ENCODE results near the gene ZNF80. TPM values are rescaled to one million over a fixed set of nuclear protein-coding genes. Genes with fewer than 3 reads are reported as not detected.

Gene ZNF80
- total RNA-seq, 1 donor from 2014 or later, result not detected

DNA sequence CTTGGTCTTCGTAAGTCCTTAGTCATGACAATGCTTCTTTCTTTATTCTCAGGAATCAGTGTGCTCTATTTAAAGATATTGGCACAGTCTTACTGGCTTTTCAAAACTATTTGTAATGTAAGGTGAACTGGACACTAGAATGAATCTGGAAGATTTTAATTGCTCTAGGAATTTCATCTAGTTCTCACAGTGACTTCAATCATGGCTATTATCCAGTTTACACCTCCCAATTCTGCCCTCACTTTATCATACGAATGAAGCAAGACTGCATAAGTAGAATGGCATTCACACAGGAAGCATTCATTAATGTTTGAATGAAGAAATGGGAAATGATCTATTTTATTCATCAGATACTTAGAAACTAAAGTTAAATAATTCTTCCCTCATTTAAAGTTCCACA is 31.8 kb downstream of the ZNF80 start:
- Histone ChIP-seq H3K9me3 (ENCODE audit: low read depth) (no peaks in the 10 kb centered on the region), H3K27me3 (no peaks in the 10 kb centered on the region), H3K4me2 (no peak overlapping the region), H2AFZ (replicated peaks) (no peak overlapping the region), H3K36me3 (no peaks in the 10 kb centered on the region), H3K4me3 (no peak overlapping the region), H3K79me2 (ENCODE audit: low read depth) (no peaks in the 10 kb centered on the region), H3K4me1 (no peaks in the 10 kb centered on the region), H3F3A (ENCODE audit: low read depth) (no peaks in the 10 kb centered on the region), H3K27ac (no peak overlapping the region), H4K20me1 (ENCODE audit: low read depth) (no peaks in the 10 kb centered on the region), H3K9ac (no peak overlapping the region)
- no peaks in the 10 kb centered on the region for H3K36me3 Mint-ChIP-seq
- no peak overlapping the region for H3K27ac Mint-ChIP-seq
- TF ChIP-seq EZH2phosphoT487 (IDR thresholded peaks at IDR 0.05) (no peak), EZH2 (IDR thresholded peaks at IDR 0.05) (no peak)
- TF ChIP-seq, protein P1, sequence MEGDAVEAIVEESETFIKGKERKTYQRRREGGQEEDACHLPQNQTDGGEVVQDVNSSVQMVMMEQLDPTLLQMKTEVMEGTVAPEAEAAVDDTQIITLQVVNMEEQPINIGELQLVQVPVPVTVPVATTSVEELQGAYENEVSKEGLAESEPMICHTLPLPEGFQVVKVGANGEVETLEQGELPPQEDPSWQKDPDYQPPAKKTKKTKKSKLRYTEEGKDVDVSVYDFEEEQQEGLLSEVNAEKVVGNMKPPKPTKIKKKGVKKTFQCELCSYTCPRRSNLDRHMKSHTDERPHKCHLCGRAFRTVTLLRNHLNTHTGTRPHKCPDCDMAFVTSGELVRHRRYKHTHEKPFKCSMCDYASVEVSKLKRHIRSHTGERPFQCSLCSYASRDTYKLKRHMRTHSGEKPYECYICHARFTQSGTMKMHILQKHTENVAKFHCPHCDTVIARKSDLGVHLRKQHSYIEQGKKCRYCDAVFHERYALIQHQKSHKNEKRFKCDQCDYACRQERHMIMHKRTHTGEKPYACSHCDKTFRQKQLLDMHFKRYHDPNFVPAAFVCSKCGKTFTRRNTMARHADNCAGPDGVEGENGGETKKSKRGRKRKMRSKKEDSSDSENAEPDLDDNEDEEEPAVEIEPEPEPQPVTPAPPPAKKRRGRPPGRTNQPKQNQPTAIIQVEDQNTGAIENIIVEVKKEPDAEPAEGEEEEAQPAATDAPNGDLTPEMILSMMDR (IDR thresholded peaks at IDR 0.05), result no peak
- no peak overlapping the region for H3K4me3 Mint-ChIP-seq
- no peak for DNase-seq (ENCODE audit: low spot score)
- H3K9me3 Mint-ChIP-seq, result no peaks in the 10 kb centered on the region
- H3K4me1 Mint-ChIP-seq, result no peaks in the 10 kb centered on the region
- peaks cover under 1% of the 10 kb centered on the region for H3K27me3 Mint-ChIP-seq (ENCODE audit: insufficient read depth, low read depth)

DNA sequence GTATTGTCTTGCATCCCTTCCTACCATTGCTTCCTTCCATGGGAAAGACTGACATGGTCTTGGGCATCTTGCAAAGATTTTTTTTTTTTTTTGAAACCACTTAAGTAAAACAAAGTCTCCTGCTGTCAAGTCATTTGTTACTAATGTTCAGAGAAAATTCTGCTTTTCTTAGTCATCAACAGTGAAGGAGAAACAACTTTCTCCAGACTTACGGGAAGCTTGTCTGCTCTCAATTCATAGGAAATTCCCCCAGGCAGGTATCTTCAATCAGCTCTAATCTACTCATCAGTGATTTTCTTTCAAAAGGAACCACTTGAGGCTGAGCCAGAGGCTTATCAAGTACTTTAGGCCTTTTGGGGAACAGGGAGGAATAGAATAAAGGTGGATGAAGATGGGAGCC is 42.6 kb downstream of the ZNF80 start:
- no peaks in the 10 kb centered on the region for H3K27me3 ChIP-seq
- DNase-seq (ENCODE audit: low spot score), result no peak
- H3K36me3 ChIP-seq, result no peaks in the 10 kb centered on the region
- H3F3A ChIP-seq (ENCODE audit: low read depth), result no peaks in the 10 kb centered on the region
- H3K9me3 ChIP-seq (ENCODE audit: low read depth), result no peaks in the 10 kb centered on the region
- Mint-ChIP-seq H3K4me1 (no peaks in the 10 kb centered on the region), H3K4me3 (no peak overlapping the region), H3K27ac (no peak overlapping the region), H3K27me3 (ENCODE audit: insufficient read depth, low read depth) (no peaks in the 10 kb centered on the region), H3K36me3 (no peaks in the 10 kb centered on the region), H3K9me3 (no peaks in the 10 kb centered on the region)
- no peak overlapping the region for H3K9ac ChIP-seq
- TF ChIP-seq EZH2 (IDR thresholded peaks at IDR 0.05), result no peak
- no peak for TF ChIP-seq EZH2phosphoT487 (IDR thresholded peaks at IDR 0.05)
- no peak overlapping the region for H3K27ac ChIP-seq
- no peaks in the 10 kb centered on the region for H4K20me1 ChIP-seq (ENCODE audit: low read depth)
- H3K4me3 ChIP-seq, result no peak overlapping the region
- H2AFZ ChIP-seq (replicated peaks), result no peak overlapping the region
- H3K79me2 ChIP-seq (ENCODE audit: low read depth), result no peaks in the 10 kb centered on the region
- no peak overlapping the region for H3K4me2 ChIP-seq
- no peaks in the 10 kb centered on the region for H3K4me1 ChIP-seq

DNA sequence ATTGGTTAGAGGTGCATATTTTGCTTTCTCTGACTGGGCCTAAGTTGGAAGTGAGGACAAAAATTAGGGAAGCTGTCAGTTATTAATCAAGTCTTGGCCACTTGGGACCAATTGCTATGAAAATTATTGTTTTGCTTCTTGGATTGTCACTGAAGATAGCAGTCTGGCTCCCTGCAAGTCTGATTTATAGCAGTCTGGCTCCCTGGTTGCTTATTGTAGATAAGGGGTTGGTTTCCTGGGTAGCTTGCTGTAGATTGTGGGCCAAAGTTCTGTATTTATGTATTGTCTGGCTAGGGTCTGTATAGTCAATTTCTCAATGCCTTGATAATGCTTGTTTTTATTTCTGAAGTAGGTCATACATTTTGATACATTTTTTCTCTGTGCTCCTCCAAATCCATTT is 45.2 kb downstream of the ZNF80 start:
- Mint-ChIP-seq H3K36me3 (no peaks in the 10 kb centered on the region), H3K9me3 (no peaks in the 10 kb centered on the region), H3K27ac (no peak overlapping the region), H3K4me1 (no peaks in the 10 kb centered on the region), H3K4me3 (no peak overlapping the region), H3K27me3 (ENCODE audit: insufficient read depth, low read depth) (no peaks in the 10 kb centered on the region)
- H3K27ac ChIP-seq, result no peak overlapping the region
- H4K20me1 ChIP-seq (ENCODE audit: low read depth), result no peaks in the 10 kb centered on the region
- H3K27me3 ChIP-seq, result no peaks in the 10 kb centered on the region
- no peaks in the 10 kb centered on the region for H3K36me3 ChIP-seq
- H3K79me2 ChIP-seq (ENCODE audit: low read depth), result no peaks in the 10 kb centered on the region
- no peak for TF ChIP-seq EZH2phosphoT487 (IDR thresholded peaks at IDR 0.05)
- TF ChIP-seq, protein P1 (IDR thresholded peaks at IDR 0.05), result no peak
- no peak for TF ChIP-seq EZH2 (IDR thresholded peaks at IDR 0.05)
- no peak for DNase-seq (ENCODE audit: low spot score)
- no peak overlapping the region for H3K4me3 ChIP-seq
- H3K4me2 ChIP-seq, result no peak overlapping the region
- no peaks in the 10 kb centered on the region for H3K4me1 ChIP-seq
- H2AFZ ChIP-seq (replicated peaks), result no peak overlapping the region
- no peaks in the 10 kb centered on the region for H3F3A ChIP-seq (ENCODE audit: low read depth)
- no peaks in the 10 kb centered on the region for H3K9me3 ChIP-seq (ENCODE audit: low read depth)
- no peak overlapping the region for H3K9ac ChIP-seq

DNA sequence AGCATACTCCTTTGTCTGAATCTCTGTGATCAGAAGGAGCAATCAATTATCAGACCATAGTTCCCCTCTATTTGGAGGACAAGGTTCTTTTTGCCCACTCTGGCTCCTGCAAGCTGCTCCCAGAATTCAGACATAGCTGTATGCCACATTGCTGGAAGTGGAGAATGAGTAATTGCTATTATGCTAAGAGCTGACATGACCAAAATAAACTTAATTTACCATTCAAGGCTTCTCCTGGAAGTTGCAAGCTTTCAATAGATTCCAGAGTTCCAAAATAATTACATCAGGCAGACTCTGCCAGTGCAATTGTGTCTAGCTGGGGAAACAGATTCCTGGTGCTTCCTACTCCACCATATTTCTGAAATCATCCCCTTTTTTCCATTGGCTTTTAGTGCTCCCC is 50.9 kb downstream of the ZNF80 start:
- Mint-ChIP-seq H3K27me3 (ENCODE audit: insufficient read depth, low read depth) (peaks cover 2% of the 10 kb centered on the region), H3K4me1 (no peaks in the 10 kb centered on the region), H3K4me3 (no peak overlapping the region), H3K27ac (no peak overlapping the region), H3K36me3 (no peaks in the 10 kb centered on the region), H3K9me3 (peaks cover 6% of the 10 kb centered on the region)
- Histone ChIP-seq H3K27me3 (no peaks in the 10 kb centered on the region), H4K20me1 (ENCODE audit: low read depth) (no peaks in the 10 kb centered on the region), H2AFZ (replicated peaks) (no peak overlapping the region), H3K27ac (no peak overlapping the region), H3F3A (ENCODE audit: low read depth) (no peaks in the 10 kb centered on the region), H3K79me2 (ENCODE audit: low read depth) (no peaks in the 10 kb centered on the region), H3K36me3 (no peaks in the 10 kb centered on the region), H3K4me1 (no peaks in the 10 kb centered on the region), H3K4me2 (no peak overlapping the region), H3K4me3 (no peak overlapping the region), H3K9ac (no peak overlapping the region), H3K9me3 (ENCODE audit: low read depth) (no peaks in the 10 kb centered on the region)
- no peak for DNase-seq (ENCODE audit: low spot score)
- TF ChIP-seq, protein P1 (IDR thresholded peaks at IDR 0.05), result no peak
- no peak for TF ChIP-seq EZH2phosphoT487 (IDR thresholded peaks at IDR 0.05)
- no peak for TF ChIP-seq EZH2 (IDR thresholded peaks at IDR 0.05)

Other genes with a start within 250 kb of the ZNF80 start
- gene CCDC191, start 181.1 kb downstream of the ZNF80 start, total RNA-seq (ENCODE audit: low replicate concordance), result 4.9 and 6.4 TPM in 2 replicates
- 28.2 and 32.1 TPM in 2 replicates for gene QTRT2, start 180.8 kb downstream of the ZNF80 start, total RNA-seq (ENCODE audit: low replicate concordance)
- not detected in 2 replicates for gene DRD3, start 58.5 kb downstream of the ZNF80 start, total RNA-seq (ENCODE audit: low replicate concordance)
- not detected in 2 replicates for gene TIGIT, start 56.5 kb upstream of the ZNF80 start, total RNA-seq (ENCODE audit: low replicate concordance)

Data from neural progenitor cell (in vitro differentiated cells).